Lower leg skin (tissue), 3 donors: ENCODE measurements around the gene DPYSL3.

ENCODE experiments used
- CTCF ChIP-seq, 3 donors: fragments of 450-650 bp; IDR thresholded peaks; one replicate each; pipeline ENCODE4 v1.5.1; 2016; ENCODE audit warnings: antibody characterized with exemption in 3 of 3, mild to moderate bottlenecking in 3 of 3, moderate library complexity in 2 of 3
- POLR2A ChIP-seq, 2 donors: fragments of 450-650 bp; IDR thresholded peaks; one replicate each; pipeline ENCODE4 v1.6.1; 2016 to 2017; ENCODE audit warnings: antibody characterized with exemption in 2 of 2, mild to moderate bottlenecking in 1 of 2, moderate library complexity in 1 of 2

- TF ChIP-seq CTCF (IDR thresholded peaks at IDR 0.05) (no peak), POLR2A (IDR thresholded peaks at IDR 0.05) (no peak)
Measured at GRCh38 chr5:147451193-147451592, 58.7 kb downstream of the DPYSL3 start.
